AG10803 (cell line): ENCODE results near the gene GRB10.
A peak's percentile ranks its signal among the peaks of the same experiment; 100 is the strongest.

Source experiments
- DNase-seq: peaks from one replicate; pipeline ENCODE4 v3.0.0; 2010; ENCODE audit warnings: low read depth
- H3K4me3 ChIP-seq: 2 replicates; pipeline ENCODE4 v1.5.1; 2011; ENCODE audit warnings: mild to moderate bottlenecking, low read length, control low read depth
- TF ChIP-seq, protein P1 (sequence below): conservative IDR thresholded peaks from 2 replicates; pipeline ENCODE4 v1.5.1; 2011; ENCODE audit warnings: mild to moderate bottlenecking, low read length, control low read depth, inconsistent platforms

GRB10 gene

DNA sequence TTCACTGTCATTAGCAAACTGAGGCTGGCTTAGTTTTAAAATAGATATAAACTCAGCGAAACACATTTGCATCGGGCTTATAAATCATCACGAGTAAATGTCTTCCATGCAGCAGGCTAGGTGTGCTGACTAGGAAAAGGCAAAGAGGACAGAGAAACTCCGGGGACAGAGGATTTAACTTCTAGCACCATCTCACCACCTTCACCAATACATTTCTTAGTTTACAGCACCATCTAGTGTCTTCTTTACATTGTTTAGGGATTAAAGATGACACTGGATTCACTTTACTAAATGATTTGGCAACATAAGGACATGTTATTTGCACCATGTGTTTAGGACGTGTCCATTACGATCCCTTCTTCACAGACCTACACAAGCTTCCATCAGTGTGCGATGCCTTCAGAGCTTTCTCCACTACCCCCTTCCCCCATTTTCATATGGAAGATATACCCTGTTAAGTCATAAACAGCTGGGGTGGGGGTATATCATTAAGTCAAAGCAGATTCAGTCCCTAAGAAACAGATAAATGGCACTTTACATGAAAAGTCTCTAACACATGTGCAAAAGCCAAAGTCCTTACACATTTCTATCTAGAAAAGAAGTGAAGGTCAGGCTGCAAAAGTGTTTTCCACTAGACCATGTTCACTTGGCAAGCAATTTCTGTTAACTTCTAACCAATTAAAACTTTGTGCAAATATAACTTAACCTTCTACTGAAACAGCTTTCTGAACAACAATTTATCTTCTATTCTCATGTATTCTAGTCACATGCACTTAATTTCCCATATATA lies 103.3 kb downstream of the GRB10 start:
- no peak overlapping the region for H3K4me3 ChIP-seq
- DNase-seq: peak; percentile 57
- TF ChIP-seq, protein P1, sequence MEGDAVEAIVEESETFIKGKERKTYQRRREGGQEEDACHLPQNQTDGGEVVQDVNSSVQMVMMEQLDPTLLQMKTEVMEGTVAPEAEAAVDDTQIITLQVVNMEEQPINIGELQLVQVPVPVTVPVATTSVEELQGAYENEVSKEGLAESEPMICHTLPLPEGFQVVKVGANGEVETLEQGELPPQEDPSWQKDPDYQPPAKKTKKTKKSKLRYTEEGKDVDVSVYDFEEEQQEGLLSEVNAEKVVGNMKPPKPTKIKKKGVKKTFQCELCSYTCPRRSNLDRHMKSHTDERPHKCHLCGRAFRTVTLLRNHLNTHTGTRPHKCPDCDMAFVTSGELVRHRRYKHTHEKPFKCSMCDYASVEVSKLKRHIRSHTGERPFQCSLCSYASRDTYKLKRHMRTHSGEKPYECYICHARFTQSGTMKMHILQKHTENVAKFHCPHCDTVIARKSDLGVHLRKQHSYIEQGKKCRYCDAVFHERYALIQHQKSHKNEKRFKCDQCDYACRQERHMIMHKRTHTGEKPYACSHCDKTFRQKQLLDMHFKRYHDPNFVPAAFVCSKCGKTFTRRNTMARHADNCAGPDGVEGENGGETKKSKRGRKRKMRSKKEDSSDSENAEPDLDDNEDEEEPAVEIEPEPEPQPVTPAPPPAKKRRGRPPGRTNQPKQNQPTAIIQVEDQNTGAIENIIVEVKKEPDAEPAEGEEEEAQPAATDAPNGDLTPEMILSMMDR: peak; percentile 54

DNA sequence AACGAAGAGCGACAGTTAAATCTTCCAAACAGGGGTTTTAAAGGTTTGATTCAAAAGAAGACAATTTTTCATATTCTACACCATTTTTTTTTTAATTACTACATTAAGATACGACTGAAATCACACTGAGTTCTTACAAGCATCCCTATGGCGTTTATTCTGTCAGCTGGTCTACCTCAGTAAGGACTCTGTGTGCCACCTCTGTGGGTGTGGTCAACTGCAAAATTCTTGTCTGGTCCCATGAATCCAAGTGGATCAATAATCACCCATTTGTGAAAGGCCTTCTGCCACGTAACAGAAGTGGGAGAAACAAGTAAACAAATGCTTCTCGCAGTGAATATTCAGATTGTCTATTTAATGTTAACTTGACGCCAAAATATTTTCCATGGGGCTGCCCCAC lies 104.1 kb downstream of the GRB10 start:
- no peak for DNase-seq

DNA sequence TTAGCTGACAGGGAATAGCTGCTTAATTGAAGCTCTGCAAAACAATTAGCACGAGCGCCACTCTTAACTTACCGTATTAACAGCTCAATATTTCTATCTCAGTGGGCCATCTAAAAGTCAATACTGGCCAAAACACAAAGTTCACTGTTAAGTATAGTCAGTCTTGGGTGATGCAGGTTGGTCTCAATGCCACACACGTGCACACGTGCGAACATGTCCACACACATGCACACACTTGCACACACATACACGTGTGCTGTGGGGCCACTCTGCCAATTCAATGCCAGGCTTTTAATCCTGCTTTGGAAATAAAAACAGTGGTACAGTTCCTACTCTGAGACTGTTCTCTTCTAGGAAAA lies 105.1 kb downstream of the GRB10 start:
- TF ChIP-seq, protein P1: no peak
- no peak overlapping the region for H3K4me3 ChIP-seq
- DNase-seq: no peak

More for the DNA sequence above, 104.1 kb downstream of the GRB10 start:
- TF ChIP-seq, protein P1: no peak
- no peak overlapping the region for H3K4me3 ChIP-seq

DNA sequence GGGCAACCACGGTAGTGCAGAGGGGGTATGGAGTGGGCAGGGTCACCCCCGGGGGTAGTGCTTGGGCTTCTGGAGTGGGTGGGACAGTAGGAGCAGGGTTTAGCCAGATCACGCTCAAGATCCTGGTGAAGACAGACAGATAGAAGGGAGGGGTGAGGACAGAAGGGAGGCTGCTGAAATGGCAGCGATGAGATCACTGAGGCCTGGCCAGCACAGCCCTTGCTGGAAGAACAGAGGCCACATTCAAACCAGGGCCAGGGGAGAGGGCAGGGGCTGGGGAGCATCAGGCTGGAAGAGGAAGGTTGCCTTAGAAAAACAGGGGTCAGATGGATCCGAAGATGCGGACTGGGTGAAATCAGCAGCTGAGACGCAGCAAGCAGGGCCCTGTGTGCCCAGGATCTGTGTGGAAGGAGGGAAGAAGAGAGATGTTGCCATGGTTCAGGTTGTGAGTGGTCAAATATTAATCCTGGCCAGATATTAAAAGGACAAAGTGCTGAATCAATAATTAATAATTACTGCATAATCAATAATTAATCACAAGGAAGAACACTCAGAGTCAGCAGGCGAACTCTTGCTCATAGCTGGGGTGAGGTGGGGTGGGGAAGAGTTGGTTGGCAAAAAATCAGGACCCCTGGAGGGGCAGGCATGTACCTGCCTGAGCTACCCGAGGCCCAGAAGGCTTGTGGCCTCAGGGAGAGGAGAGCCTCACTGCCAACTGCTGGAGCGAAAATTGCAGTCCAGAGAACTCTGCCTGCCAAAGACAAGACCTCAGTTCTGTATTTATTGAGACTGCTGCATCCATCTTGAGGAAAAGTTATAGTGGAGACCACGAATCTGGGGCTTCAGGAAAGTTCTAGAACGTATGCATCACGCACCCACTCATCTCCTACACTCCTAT lies 105.7 kb downstream of the GRB10 start:
- H3K4me3 ChIP-seq: no peak overlapping the region
- TF ChIP-seq, protein P1: no peak
- DNase-seq: no peak

DNA sequence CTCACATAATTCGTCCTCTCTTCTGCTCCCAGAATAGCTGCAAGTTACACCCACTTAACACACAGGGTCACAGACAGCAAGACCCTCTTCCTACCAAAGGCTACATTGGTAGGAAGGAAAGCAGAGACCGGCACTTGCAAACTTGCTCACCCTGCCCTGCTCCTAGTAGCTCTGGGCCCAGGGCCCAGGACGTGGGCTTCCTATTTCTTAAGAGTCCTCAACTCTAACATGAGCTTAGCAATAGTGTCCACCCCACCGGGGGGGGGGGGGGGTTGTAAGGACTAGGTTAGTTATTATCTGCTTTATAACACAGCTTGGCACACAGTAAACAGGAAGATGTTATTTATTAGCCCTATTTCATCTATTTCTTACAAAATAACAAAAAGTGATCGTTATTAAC lies 106.6 kb downstream of the GRB10 start:
- H3K4me3 ChIP-seq: no peak overlapping the region
- no peak for DNase-seq
- TF ChIP-seq, protein P1: no peak

DNA sequence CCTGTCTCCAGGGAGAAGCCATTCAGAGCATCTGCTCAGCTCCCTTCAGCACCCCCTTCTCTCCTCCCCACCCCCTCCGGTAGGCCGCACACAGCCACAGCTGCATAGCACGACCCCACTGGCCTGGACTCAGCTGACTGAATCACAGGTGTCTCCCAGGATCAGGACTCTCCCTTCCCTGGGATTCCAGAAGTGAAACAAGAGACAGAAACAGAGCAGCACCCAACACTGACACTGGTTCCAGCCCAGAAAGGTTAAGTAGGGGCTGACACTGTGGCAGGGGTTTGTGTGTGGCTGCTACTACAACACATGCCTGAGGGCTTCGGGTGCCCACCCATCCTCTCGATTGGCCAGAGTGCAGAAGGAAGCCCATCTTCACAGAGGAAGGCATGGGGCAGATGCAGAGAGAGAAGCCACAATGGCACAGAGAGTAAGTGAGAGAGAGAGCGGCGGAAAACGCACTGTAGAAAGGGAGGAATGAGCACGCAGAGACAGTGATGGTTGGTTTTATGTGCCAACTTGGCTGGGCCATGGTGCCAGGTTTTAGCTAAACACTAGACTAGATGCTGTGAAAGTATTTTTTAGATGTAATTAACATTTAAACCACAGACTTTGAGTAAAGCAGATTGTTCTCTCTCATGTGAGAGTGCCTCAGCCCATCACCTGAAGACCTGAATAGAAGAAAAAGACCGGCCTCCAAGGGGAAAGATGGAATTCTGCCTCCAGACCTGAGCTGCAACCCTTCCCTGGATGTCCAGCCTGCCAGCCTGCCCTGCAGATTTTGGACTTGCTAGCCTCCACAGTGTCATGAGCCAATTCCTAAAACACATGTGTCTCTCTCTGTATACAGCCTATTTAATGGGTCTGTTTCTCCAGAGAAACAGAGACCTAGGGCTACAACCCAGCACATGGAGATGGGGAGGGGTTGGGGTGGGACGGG lies 107.5 kb downstream of the GRB10 start:
- TF ChIP-seq, protein P1: no peak
- H3K4me3 ChIP-seq: no peak overlapping the region
- no peak for DNase-seq
